HG03095 (cell line): ENCODE measurements around the gene HSPA4.
A peak's percentile ranks its signal among the peaks of the same experiment; 100 is the strongest.
"Not testable (repeated sequence)": the region's sequence is repeated elsewhere in the genome, so short reads cannot be mapped to it uniquely, and the experiment has no call there.

ENCODE experiments used
- ATAC-seq: cut with Tn5 transposase; IDR thresholded peaks from one replicate; pipeline ENCODE4 v1.9.1; 2021; ENCODE audit warnings: moderate library complexity; ENCODE audit not compliant: unreplicated experiment

HSPA4 gene

DNA sequence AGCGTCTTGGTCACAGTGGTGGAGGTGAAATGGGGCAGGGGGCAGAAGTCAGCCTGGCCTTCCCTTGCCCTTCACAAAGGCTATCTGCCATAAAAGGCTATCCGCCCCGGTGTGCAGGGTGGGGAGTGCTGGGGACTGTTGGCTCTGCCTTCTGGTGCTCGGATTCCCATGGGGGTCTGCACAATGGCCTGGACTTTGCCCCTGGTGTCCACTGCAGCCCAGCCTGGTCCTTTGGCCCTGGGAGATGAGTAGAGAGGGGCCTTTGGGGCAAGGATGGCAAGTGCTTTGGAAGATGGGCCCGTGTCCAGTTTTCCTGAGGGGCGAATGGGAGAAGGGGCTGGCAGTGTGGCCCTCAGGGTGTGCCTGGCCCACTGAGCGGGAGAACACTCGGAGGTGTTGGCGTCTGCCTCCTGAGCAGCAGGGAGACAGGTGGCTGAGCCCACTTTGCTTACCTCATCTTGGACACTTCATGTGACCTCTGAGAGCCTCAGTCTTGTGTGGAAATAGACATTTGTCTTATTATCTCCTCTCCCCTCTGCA lies 69.9 kb downstream of the HSPA4 start:
- ATAC-seq, result no peak

DNA sequence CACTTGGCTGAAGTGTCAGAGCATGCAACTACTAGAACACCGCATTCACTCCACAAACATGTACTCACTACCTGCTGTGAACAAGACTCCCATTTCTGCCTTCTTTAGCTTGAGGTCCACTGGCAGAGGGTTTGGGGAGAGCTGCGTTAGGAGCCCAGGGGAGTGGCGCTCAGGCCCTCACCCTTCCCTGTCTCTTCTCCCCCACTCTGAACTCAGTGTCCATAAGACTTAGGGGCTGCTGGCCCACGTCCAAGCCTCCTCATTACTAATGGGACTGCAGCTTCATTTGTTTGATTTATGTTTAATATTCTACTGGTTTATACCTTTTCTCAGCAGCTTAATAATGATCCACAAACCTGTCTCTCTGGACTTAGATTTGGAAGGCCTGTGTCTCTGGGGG lies 70.9 kb downstream of the HSPA4 start:
- no peak for ATAC-seq

DNA sequence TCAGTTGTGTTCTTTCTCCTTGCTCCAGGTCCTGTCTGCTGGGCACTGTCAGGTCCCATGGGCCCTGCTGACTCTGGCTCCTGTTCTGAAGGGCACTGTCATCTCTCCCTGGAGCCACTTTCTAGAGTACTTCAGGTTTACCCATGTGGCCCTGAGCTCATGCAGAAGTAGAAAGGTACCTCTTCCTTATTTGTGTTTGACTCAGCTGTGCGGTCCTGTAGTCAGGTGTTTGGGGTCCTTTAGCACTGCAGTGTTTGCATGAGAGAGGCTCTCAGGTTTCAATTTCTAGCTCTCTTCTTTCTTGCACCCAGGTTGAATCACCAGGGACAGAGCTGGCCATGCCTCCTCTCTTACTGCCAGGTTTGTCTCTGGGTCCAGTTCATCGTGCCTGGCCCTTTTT lies 71.5 kb downstream of the HSPA4 start:
- ATAC-seq, result peak; percentile 60

DNA sequence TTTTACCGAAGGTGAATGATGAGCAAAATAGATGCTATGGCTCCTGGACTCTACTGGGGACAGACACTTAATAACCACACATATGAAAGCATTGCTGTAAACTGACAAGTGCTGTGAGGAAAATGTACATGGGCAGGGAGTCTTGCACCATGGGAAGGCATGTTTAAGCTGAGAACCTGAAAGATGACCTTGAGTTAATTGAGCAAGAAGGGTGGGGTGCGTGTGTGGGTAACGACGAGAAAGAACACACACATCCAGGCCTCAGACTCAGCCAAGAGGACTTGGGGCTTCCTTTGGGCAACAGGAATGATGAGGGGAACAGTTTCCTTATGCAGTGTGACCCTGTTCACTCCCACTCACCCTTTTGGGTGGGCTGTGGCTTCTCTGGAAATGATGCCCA lies 73.1 kb downstream of the HSPA4 start:
- ATAC-seq, result no peak

DNA sequence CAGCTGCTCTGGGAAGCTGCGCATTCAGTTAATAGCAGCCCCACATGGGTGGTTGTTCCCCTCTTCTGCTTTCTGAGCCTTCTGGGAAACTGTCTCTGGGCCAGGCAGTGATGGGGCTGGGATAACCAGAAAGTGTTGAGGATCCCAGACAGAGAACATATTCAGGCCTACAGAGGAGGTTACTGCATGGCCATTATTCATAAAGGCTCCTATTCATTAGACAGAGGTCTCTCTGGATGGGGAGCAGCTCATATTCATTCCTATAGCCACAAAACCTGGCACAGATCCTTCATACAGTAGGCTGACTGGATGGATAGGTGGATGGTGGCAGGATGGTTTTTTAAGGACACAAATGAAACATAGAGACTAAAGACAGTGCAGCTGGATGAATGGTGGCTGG lies 76.3 kb downstream of the HSPA4 start:
- no peak for ATAC-seq

DNA sequence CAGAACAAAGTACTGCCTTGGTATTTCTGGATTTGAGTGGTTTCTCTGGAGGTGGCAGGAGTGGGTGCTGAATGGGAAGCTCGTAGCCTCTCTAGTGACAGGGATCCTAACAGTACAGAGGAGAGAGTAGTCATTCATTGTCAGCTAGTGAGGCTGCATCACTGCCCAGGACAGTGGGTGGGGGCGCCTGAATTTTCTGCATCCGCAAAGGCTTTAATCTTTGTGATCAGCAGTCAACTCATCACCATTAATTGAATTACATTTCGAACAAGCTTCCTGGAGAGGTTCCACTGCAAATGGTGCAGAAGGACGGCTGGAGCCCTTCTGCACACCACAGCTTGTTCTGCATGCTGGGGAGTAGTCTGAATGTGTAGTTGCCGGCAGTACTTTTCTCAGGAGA lies 77.5 kb downstream of the HSPA4 start:
- no peak for ATAC-seq

DNA sequence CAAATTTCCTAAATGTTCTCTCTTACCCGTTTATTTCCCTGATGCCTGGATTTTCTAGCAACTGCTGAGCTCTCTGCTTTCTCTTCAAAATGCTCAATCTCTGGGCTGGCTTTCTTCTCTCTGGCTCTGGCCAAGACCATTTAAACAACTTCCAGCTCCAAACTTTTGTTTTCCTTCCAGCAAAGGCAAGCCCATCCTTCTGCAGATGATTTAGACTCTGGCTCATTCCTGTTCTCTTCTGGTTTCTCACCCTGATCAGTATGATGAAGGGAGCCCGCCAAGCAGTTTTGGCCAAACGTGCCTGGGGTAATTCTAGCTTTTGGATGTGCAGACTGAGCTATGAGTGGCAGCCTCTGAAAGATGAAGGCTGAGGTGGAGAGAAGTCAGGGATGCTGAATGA lies 78.1 kb downstream of the HSPA4 start:
- ATAC-seq, result no peak

DNA sequence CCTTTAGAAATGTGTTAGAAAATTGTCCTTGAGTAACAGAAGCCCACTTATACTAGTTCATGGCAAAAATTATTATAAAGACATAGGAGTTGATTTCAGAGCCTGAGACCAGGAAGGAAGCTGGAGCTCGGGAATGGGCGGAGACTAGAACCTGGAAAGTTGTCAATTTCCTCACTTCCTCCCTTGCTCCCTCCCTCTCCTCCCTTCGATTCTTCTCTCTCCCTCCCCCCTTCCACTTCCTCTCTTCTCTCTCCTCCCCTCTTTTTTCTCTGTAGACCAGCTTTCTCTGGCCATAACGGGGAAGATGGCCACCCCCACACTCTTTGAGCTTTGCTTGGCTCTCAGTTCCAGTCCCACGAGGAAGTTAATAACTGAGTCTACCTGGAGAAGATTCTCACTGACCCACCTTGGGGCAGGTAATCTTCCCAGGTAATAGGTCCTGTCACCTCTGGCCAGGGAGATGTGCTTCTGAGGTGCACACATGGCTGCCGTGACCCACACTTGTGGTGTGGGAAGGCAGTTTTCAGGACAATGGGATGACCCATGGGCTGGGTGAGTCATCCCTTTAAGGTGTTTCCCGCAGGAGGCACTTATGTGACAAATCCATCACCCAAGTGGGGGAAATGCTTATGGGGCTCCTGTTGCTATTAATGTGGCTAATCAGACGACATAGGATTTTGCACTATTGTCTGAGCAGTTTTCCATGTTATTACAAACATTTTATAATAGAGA lies 78.7 kb downstream of the HSPA4 start:
- ATAC-seq, result no peak

DNA sequence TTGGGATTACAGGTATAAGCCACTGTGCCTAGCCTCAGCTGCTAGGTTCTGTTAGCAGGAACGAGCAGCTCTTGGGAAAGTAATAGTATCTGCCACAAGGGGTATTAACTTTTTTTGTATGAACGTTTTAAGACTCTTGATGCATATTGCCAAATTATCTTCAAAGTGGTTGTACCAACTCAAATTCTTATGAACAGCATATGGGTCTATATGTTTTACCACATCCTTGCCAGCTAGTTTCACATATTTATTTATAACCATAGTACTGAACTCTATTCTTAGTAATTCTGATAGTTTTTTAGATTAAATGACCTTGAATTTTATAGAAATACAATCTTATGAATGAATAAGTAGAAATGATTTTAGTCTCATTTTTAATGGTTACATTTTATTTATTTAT lies 80.9 kb downstream of the HSPA4 start:
- no peak for ATAC-seq

DNA sequence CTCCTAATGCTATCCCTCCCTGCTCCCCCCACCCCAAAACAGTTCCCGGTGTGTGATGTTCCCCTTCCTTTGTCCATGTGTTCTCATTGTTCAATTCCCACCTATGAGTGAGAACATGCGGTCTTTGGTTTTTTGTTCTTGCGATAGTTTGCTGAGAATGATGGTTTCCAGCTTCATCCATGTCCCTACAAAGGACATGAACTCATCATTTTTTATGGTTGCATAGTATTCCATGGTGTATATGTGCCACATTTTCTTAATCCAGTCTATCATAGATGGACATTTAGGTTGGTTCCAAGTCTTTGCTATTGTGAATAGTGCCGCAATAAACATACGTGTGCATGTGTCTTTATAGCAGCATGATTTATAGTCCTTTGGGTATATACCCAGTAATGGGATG lies 81.4 kb downstream of the HSPA4 start:
- not testable (repeated sequence) for ATAC-seq

DNA sequence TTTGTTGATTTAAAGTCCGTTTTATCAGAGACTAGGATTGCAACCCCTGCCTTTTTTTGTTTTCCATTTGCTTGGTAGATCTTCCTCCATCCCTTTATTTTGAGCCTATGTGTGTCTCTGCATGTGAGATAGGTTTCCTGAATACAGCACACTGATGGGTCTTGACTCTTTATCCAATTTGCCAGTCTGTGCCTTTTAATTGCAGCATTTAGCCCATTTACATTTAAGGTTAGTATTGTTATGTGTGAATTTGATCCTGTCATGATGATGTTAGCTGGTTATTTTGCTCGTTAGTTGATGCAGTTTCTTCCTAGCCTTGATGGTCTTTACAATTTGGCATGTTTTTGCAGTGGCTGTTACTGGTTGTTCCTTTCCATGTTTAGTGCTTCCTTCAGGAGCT lies 85.1 kb downstream of the HSPA4 start:
- ATAC-seq, result not testable (repeated sequence)

DNA sequence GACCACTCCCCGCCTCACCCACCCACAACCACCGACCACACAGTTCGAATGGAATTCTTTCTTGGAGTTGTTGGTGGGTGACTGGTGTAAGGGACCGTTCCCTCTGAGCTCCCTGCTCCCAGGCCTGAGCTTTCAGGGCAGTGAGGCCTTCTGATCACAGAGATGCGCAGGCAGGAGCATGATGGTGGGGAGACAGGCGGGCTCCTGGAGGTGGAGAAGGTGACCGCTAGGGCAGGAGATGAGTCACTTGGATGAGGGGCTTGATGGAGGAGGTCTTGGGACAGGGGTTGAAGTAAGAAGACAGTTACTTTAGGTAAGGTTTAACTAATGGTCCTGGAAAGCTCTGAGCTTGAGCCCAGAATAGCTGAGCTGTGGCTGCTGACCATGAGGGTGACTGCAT lies 88.5 kb downstream of the HSPA4 start:
- ATAC-seq, result no peak

DNA sequence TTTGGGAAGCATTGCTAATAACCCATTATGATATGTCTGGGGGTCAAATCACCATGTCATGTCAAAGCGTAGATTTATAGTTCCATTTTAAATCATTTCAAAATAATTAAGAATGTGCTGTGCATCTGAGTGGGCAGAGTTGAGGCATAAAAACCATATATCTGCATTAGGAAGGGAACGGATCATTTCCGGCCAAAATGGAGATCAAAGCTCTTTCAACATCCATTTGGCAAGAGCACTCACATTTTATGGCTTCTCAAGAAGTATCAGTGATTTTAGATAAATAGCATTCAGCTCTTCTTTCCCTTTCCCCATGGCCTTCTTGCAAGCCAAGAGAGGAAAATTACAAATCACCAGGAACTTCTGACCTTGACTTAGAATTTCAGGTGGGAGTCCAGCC lies 89.9 kb downstream of the HSPA4 start:
- ATAC-seq, result no peak

DNA sequence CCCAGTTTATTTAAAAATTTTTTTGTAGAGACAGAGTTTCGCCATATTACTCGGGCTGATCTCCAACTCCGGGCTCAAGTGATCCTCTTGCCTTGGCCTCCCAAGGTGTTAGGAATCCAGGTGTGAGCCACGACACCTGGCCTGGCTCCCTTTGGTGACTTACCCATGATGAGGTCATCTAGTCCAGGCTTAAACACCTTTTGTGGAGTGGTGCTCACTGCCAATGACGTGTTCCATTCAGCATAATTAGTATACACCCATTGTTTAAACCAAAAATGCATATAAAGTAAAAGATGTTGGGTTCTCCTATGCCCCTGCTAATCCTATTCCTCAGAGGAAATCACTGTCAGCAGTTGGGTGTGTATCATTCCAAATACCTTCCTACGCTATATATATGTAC lies 91.0 kb downstream of the HSPA4 start:
- ATAC-seq, result no peak

DNA sequence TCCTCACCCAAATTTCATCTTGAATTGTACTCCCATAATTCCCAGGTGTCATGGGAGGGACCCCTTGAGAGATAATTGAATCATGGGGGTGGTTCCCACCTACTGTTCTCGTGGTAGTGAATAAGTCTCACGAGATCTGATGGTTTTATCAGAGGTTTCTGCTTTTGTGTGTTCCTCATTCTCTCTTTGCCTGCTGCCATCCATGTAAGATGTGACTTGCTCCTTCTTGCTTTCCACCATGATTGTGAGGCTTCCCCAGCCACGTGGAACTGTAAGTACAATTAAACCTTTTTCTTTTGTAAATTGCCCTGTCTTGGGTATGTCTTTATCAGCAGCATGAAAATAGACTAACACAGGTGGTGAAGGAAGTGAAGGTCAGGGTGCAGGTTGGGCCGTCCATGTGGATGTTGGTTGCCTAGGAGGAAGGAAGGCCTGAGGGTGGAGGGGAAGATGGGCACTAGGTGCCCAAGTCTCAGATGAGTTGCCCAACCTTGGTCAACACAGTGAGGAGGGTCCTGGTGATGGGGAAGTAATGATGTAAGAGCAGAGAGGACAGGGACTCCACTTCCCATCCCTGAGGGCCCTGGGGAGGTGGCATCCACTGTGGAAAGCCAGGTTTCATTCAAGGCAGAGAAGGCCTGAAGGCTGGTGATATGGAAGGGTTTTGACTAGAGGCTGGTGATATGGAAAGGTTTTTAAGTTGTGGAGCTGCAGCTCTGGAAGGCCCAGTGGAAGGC lies 92.6 kb downstream of the HSPA4 start:
- ATAC-seq, result no peak

DNA sequence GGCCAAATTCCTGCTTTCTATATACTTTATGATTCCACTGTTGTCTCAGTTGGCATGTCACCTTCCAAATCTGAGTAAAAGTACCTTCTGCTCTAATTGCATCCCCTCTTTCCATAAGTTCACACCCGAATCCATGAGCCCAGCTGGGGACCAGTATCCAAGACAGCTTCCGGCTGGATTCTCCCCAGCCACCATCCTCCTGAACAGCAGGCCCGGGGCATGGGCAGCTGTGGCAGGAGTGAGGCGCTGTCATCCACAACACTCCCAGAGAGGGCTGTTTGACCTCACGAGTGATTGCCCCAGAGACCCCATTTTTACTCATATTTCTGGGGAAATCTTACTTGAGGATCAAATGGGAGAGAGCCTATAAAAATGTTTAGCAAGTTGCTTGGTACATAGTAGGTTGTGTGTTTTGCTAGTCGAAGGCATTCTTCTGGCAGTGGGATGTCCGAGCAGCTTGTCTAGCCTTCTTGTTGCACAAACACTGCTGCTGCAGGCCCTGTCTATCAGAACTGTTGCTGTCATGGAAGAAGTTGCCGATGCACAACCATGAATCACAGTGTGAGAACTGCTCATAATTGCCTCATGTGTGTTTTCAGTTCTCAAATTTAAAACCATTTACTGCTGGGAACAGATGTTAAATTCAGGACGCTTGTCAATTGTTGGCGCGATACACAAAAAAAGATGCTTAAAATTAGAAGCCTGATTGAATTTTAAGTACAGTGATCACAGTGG lies 93.8 kb downstream of the HSPA4 start:
- ATAC-seq, result no peak

DNA sequence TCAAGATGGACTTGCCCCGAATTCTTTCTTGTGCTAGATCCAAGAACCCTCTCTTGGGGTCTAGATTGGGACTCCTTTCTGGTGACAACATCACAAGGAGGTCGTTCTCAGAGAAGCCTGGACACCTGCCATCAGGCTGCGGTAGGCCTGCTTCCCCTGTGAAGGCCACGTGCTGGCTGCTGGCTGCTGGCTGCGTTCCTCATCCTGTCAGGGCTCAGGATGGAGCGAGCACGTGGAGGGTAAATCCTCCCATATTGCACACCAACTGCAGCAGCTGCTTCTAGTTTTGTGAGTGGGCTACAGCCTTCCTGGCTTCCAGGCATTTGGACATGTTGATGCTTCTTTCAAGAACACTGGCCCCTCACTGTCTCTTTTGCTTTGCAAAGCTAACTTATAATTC lies 95.6 kb downstream of the HSPA4 start:
- ATAC-seq, result no peak

DNA sequence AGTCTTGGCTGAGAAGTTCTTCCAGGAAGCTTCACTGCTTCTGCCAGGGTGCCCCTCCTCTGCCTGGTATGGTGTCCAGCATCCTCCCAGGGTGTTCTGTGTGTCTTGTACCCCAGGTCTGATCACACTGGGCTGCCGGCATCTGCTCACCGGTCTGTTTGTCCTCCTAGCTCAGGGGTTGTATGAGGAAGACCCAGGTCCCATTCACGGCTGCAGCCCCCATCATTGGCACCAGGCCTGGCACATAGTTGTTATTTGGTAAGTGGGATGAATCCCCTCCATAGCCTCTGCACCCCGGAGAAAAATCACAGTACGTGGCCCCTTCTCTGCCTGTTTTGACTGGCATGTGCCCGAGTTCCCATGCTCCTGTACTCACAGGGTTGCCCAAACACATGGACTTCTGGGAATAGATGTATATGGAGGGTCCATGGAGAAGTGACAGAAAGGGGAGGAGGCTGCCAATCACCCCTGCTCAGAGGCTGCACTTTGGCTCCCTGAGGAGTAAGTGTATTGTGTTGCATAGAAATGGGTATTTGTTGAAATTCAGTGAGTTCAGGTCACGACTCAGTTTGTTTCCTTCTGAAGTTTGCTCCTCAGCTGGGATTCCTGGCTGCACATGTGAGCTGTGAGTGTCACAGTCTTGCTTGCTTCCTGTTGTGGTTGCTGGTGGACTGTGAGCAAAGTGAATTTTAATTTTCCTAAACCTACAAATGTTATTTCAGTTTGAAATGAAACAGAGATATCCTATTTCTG lies 96.2 kb downstream of the HSPA4 start:
- no peak for ATAC-seq

DNA sequence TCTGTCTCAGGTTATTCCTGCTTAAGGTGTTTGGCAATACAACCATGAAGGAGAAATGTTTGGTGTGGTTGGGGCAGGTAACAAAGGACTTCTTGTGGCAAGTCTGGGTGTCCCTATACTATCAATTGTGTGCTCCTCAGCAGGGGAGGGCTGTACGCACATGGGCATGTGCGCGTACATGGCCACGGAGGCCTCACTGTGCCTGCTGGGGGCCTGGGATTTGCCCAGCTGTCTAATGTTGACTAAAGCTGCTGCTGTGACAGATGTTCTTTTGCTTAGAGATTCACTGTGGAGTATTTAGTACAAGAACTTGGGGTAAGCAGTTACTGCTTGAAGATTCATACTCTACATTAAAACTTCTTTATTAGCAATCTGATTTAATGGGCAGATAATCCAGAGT lies 97.5 kb downstream of the HSPA4 start:
- ATAC-seq, result no peak

DNA sequence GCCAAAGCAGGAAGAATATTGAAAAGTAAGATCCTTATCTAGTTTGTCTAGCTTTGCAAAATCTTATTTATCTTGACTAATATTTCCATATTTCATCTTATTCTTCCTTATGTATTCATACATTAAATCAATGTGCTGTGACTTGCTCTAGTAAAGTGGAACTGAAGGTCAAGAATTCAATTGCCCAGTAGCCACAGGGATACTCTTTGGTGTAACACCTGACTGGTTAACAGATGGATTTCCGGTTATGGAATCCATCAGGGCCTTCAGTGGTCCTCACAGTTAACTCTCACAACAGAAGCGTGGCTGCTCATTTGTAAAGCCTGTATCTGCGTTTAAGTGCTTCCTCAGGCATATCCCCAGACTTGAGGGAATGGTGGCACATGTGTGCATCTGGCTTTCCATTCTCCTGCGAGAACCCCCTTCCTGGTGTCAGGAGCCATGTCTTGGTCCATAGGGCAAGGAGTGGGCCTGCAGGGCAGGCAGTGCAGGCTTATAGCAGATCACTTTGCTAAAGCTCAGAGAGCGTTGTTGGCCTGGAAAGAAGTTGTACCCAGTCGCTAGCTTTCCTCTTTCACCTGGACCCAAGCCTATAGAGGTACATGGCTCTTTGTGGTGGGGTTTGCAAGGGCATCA lies 99.2 kb downstream of the HSPA4 start:
- ATAC-seq, result no peak
